Activated CD8-positive, alpha-beta T cell treated with anti-CD3 and anti-CD28 coated beads, Interleukin-2, amount 10 ng/mL, durations not matched to agents 7 days and 5 days (primary cell): ENCODE results near the gene POLR3E. TPM values are rescaled to one million over a fixed set of nuclear protein-coding genes. Genes with fewer than 3 reads are reported as not detected.

Source experiments
- ATAC-seq: fragments of 150-1000 bp; cut with Tn5 transposase; one replicate; pipeline ENCODE4 v1.10.0; 2021; ENCODE audit warnings: moderate library complexity
- CTCF ChIA-PET: fragments of 350-600 bp; sonication (Branson Sonifier 250); formaldehyde crosslinking; loops from one replicate; lab custom pipeline; 2021; ENCODE audit warnings: antibody characterized with exemption; lab: Charles Lee
- POLR2A ChIA-PET: fragments of 350-600 bp; sonication (Branson Sonifier 250); formaldehyde crosslinking; loops from one replicate; lab custom pipeline; 2021; ENCODE audit warnings: antibody characterized with exemption; lab: Charles Lee
- DNase-seq: peaks from one replicate; pipeline ENCODE4 v3.0.0-alpha.2; 2020
- H3K27ac Mint-ChIP-seq: one replicate; pipeline ENCODE4 v1.8.0; 2021; ENCODE audit warnings: mild to moderate bottlenecking, mixed read lengths
- H3K27me3 Mint-ChIP-seq: one replicate; pipeline ENCODE4 v1.8.0; 2021; ENCODE audit warnings: low read depth, mixed read lengths
- H3K36me3 Mint-ChIP-seq: one replicate; pipeline ENCODE4 v1.8.0; 2021; ENCODE audit warnings: low read depth, mixed read lengths
- H3K4me1 Mint-ChIP-seq: one replicate; pipeline ENCODE4 v1.8.0; 2021; ENCODE audit warnings: low read depth, mixed read lengths
- H3K4me3 Mint-ChIP-seq: one replicate; pipeline ENCODE4 v1.8.0; 2021; ENCODE audit warnings: mild to moderate bottlenecking, mixed read lengths
- H3K9me3 Mint-ChIP-seq: one replicate; pipeline ENCODE4 v1.8.0; 2022; ENCODE audit warnings: mixed read lengths; ENCODE audit not compliant: insufficient read depth
- total RNA-seq, 2 experiments: library from RNA; stranded (reverse); gene quantifications; one replicate each; pipeline ENCODE4 v1.2.3, GENCODE V29; 2021

The POLR3E gene
- total RNA-seq, 2 experiments from 2014 or later, result 43.8 to 49.9 TPM

DNA sequence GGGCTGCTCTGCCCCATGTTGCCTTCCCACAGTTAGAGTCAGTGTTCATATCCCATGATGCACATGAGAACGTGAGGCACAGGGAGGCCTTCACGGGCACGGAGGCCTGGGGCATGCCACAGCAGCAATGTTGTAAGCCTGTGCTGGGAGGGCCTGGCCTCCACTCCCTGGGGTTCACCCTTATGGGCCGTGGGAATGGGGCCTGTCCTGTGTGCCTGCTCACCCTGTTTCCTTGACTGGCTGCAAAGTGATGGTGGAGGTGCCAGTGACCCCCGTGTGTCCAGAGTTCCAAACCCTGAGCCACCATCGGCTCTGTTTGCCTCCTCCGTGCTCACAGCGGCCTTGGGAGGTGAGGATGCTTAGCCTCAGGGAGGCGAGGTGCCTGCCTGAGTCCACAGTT is 9.6 kb downstream of the POLR3E start:
- POLR2A ChIA-PET, result no interaction called here
- ATAC-seq, result no peak
- no peak overlapping the region for H3K4me3 Mint-ChIP-seq

GRCh38 chr16:22307838-22308237 is 10.6 kb downstream of the POLR3E start:
- Mint-ChIP-seq H3K9me3 (no peaks in the 10 kb centered on the region), H3K36me3 (peaks cover 17% of the 10 kb centered on the region), H3K4me1 (no peaks in the 10 kb centered on the region), H3K4me3 (no peak overlapping the region), H3K27me3 (no peaks in the 10 kb centered on the region), H3K27ac (peak overlapping the region; percentile 33)
- POLR2A ChIA-PET, result no interaction called here
- CTCF ChIA-PET, result no interaction called here
- no peak for ATAC-seq
- no peak for DNase-seq

More for the DNA sequence above, 9.6 kb downstream of the POLR3E start:
- Mint-ChIP-seq H3K9me3 (no peaks in the 10 kb centered on the region), H3K4me1 (peaks cover 2% of the 10 kb centered on the region), H3K27ac (no peak overlapping the region), H3K36me3 (peaks cover 19% of the 10 kb centered on the region), H3K27me3 (no peaks in the 10 kb centered on the region)
- CTCF ChIA-PET, result interaction anchor here (1.3 kb wide), 1 partner anchor 12 kb away, joined by 5 read pairs; no protein-coding TSS in a partner anchor
- DNase-seq, result no peak

- ATAC-seq (no peak), DNase-seq (no peak)
- ChIA-PET POLR2A (interaction anchor here (1.0 to 1.5 kb wide), 2 partner anchors 9 to 28 kb away, joined by 3 to 4 read pairs; no protein-coding TSS in a partner anchor), CTCF (interaction anchor here (1.4 to 2.2 kb wide), 2 partner anchors 9 to 113 kb away, joined by 4 to 7 read pairs; no protein-coding TSS in a partner anchor)
- H3K9me3 Mint-ChIP-seq, result no peaks in the 10 kb centered on the region
- H3K4me3 Mint-ChIP-seq, result no peak overlapping the region
- peaks cover 16% of the 10 kb centered on the region for H3K36me3 Mint-ChIP-seq
- H3K4me1 Mint-ChIP-seq, result no peaks in the 10 kb centered on the region
- no peaks in the 10 kb centered on the region for H3K27me3 Mint-ChIP-seq
- H3K27ac Mint-ChIP-seq, result no peak overlapping the region
Measured at GRCh38 chr16:22308824-22309520, 11.8 kb downstream of the POLR3E start.

DNA sequence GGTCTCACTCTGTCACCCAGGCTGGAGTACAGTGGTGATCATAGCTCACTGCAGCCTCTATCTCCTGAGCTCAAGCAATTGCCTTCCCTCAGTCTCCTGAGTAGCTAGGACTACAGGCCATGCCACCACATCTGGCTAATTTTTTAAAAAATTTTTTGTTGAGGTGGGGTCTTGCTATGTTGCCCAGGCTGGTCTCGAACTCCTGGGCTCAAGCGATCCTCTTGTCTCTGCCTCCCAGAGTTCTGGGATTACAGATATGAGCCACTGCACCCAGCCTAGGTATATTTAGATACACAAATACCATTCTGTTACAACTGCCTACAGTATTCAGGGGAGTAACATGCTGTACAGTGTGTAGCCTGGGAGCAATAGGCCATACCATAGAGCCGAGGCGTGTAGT is 14.3 kb downstream of the POLR3E start:
- ChIA-PET POLR2A (no interaction called here), CTCF (interaction anchor here (1.5 kb wide), 1 partner anchor 9 kb away, joined by 3 read pairs; no protein-coding TSS in a partner anchor)
- H3K27me3 Mint-ChIP-seq, result no peaks in the 10 kb centered on the region
- no peak overlapping the region for H3K27ac Mint-ChIP-seq
- H3K9me3 Mint-ChIP-seq, result no peaks in the 10 kb centered on the region
- peaks cover 24% of the 10 kb centered on the region for H3K36me3 Mint-ChIP-seq
- ATAC-seq (no peak), DNase-seq (no peak)
- H3K4me3 Mint-ChIP-seq, result no peak overlapping the region
- H3K4me1 Mint-ChIP-seq, result no peaks in the 10 kb centered on the region

DNA sequence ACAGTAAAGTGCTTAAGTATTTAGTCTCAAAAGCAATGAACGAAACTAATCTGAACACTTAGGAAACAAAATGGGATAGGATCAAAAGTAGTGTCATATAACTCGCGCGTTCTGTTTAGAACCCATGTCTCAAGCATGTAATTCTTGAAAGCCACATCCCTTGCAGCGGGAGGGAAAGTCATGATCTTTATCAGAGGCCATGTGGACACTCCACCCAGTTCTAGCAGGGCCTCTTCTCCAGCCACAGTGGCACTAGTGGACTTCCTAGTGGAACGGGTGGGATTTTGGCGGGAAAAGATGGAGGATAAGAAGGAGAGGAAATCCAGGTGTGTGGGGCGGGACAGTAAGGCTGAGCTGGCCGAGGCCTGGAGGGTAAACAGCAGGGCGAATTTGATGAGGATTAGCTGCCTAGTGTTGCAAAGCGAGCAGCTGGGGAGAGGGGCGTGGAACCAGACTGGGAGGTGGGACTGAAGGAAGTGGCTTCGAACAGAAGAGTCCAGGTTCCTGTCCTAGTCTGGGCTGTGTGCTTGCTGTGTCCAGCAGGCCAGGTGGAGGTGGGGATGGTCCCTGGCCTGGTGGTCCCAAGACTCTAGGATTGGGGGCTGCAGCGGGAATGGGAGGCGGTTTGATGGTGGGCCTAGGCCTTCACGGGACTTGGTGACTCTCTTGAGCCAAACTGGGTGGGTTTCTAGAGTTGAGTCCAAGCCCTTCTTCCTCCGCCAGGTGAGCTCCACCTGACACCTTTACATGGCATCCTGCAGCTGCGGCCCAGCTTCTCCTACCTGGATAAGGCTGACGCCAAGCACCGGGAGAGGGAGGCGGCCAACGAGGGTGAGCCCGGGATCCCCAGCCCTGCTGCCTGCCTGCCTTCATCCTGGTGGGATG is 15.9 kb downstream of the POLR3E start:
- CTCF ChIA-PET, result no interaction called here
- Mint-ChIP-seq H3K9me3 (no peaks in the 10 kb centered on the region), H3K27ac (no peak overlapping the region), H3K36me3 (peaks cover 26% of the 10 kb centered on the region), H3K4me1 (no peaks in the 10 kb centered on the region), H3K4me3 (no peak overlapping the region), H3K27me3 (no peaks in the 10 kb centered on the region)
- DNase-seq, result no peak
- POLR2A ChIA-PET, result interaction anchor here (0.6 kb wide), 1 partner anchor 15 kb away, joined by 3 read pairs; no protein-coding TSS in a partner anchor
- no peak for ATAC-seq

DNA sequence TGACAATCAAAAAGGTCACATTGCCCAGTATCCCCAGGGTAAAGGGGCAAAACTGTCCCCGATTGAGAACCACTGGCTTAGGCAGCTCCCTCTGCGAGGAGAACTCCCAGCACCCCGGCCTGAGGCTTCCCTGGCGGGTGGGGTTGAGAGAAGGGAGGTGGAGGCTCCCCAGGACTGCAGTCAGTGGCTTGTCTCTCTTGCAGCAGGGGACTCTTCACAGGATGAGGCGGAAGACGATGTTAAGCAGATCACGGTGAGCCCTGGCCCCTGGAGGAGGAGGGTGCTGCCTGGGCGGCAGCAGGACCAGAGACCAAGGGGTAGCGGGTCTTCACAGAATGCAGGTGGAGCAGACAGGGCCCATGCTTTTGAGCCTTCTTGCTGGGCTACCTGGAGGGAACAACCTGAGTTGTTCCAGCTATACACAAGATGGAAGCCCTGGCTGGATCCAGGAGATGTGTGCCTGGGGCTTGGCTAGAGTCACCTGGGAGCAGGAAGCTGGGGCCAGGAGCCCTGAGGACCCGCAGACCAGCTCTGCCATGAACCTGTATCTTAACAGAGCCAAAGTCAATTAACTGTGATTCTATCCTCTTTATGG is 16.8 kb downstream of the POLR3E start:
- ATAC-seq (no peak), DNase-seq (no peak)
- no peak overlapping the region for H3K27ac Mint-ChIP-seq
- H3K9me3 Mint-ChIP-seq, result no peaks in the 10 kb centered on the region
- POLR2A ChIA-PET, result no interaction called here
- CTCF ChIA-PET, result no interaction called here
- no peaks in the 10 kb centered on the region for H3K27me3 Mint-ChIP-seq
- peaks cover 27% of the 10 kb centered on the region for H3K36me3 Mint-ChIP-seq
- no peak overlapping the region for H3K4me3 Mint-ChIP-seq
- H3K4me1 Mint-ChIP-seq, result no peaks in the 10 kb centered on the region

DNA sequence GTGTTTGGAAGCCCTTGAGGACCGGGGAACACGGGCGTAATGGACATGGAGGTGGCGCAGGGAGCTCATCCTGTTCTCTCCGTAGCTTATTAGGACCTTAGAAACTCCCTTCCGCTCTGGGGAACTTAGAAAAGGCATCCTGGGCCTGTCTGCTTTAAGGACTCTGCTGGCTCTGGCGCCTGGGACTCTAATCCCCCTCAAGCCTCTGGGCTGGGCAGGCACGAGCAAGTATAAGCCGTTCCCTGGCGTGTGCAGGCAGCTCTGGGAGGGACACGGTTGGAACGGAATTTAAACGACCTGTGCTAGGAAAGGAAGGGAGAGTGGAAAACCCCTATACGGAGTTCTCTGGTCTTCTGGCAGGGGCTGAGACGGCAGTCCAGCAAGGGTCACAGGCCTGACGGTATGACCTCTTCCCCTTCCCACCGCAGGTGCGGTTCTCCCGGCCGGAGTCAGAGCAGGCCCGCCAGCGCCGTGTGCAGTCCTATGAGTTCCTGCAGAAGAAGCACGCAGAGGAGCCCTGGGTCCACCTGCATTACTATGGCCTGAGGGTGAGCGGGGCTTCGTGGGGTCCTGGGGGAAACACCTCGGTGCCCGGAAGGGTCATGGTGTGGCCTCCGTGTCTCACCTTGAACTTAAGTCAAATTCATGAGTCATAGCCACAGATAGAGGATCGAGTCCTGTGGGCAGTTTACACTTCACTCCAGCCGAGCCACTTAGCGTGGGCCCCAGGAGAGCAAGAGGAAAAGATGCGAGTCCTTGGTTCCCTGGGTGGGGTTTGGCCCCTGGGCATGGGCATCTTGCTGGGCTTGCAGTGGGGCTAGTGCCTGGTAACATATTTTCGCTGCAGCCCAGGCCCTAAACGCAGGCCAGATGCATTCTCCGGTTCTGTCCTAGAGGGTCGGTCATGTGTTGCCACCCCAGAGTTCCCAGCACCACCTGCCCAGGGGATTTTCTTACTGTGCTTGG is 17.7 kb downstream of the POLR3E start:
- Mint-ChIP-seq H3K9me3 (no peaks in the 10 kb centered on the region), H3K36me3 (peaks cover 30% of the 10 kb centered on the region), H3K4me3 (no peak overlapping the region), H3K4me1 (no peaks in the 10 kb centered on the region), H3K27me3 (no peaks in the 10 kb centered on the region), H3K27ac (no peak overlapping the region)
- DNase-seq, result no peak
- ChIA-PET CTCF (no interaction called here), POLR2A (interaction anchor here (0.6 kb wide), 1 partner anchor 10 kb away, joined by 3 read pairs; no protein-coding TSS in a partner anchor)
- ATAC-seq, result no peak

DNA sequence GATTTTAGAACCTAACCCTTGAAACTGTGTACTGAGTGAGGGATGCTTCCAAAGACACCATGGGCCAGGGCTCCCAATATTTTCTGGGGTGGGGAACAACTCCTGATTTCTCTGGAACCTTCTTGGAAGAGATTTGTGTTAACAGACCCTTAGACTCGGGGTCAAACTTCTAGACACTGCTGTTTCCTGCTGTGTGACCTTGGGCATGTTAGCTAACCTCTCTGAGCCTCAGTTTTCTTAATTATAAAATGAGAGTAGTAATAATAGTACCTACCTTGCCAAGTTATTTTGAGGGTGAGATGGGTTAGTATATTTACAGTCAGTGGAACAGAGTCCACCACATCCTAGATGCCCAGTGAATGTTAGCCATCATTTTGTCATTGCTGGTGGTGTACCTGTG is 18.8 kb downstream of the POLR3E start:
- CTCF ChIA-PET, result no interaction called here
- no peak overlapping the region for H3K27ac Mint-ChIP-seq
- H3K36me3 Mint-ChIP-seq, result peaks cover 37% of the 10 kb centered on the region
- no peak for DNase-seq
- H3K9me3 Mint-ChIP-seq, result no peaks in the 10 kb centered on the region
- POLR2A ChIA-PET, result interaction anchor here (0.6 kb wide), 2 partner anchors 9 to 17 kb away, joined by 3 to 4 read pairs; no protein-coding TSS in a partner anchor
- no peak overlapping the region for H3K4me3 Mint-ChIP-seq
- H3K27me3 Mint-ChIP-seq, result no peaks in the 10 kb centered on the region
- ATAC-seq, result no peak
- no peaks in the 10 kb centered on the region for H3K4me1 Mint-ChIP-seq

DNA sequence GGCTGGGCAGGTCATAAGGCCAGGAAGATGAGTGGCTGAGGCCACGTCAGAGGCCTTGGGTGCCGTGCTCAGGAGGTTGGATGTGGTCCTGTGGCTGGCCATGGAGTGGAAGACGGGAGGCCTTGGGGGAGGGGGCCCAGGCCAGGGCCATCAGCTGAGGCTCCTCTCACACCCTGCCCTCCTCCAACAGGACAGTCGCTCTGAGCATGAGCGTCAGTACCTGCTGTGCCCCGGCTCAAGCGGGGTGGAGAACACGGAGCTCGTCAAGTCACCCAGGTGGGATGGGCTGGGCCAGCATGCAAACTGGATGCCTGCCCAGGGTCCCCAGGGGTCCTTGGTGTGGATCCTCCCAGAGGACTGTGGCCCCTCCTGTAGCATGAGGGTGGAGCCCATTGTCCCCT is 19.2 kb downstream of the POLR3E start:
- no peaks in the 10 kb centered on the region for H3K27me3 Mint-ChIP-seq
- ATAC-seq (peak; percentile 30), DNase-seq (no peak)
- no peak overlapping the region for H3K4me3 Mint-ChIP-seq
- no peaks in the 10 kb centered on the region for H3K4me1 Mint-ChIP-seq
- H3K36me3 Mint-ChIP-seq, result peaks cover 41% of the 10 kb centered on the region
- ChIA-PET POLR2A (interaction anchor here (0.6 kb wide), 1 partner anchor 17 kb away, joined by 4 read pairs; no protein-coding TSS in a partner anchor), CTCF (interaction anchor here (0.8 kb wide), 1 partner anchor 16 kb away, joined by 3 read pairs; no protein-coding TSS in a partner anchor)
- no peak overlapping the region for H3K27ac Mint-ChIP-seq
- no peaks in the 10 kb centered on the region for H3K9me3 Mint-ChIP-seq

DNA sequence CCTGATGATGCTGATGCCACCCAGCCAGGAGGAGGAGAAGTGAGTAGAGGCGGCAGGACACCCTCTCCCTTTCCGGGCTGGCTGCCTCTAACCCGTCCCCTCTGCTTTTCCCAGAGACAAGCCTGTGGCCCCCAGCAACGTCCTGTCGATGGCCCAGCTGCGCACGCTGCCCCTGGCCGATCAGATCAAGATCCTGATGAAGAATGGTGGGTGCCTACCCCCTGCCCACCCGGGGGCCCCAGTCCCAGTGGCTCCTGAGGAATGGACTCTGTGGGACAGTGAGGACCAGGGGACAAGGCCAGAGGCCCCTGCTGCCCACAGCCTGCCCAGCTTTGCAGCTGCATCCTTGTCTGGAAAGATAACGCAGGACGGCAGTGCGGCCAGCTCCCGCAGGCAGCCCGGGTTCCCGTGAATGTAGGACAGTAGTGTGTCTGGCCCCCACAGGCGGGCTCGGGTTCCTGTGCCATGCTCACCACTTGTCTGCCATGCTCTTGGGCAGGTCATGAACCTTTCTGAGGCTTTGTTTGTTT is 19.9 kb downstream of the POLR3E start:
- Mint-ChIP-seq H3K4me1 (no peaks in the 10 kb centered on the region), H3K36me3 (peaks cover 41% of the 10 kb centered on the region), H3K9me3 (no peaks in the 10 kb centered on the region), H3K4me3 (no peak overlapping the region), H3K27me3 (no peaks in the 10 kb centered on the region), H3K27ac (no peak overlapping the region)
- ATAC-seq, result no peak
- no peak for DNase-seq
- ChIA-PET CTCF (interaction anchor here (0.8 kb wide), 1 partner anchor 16 kb away, joined by 3 read pairs; no protein-coding TSS in a partner anchor), POLR2A (no interaction called here)
